ENCODE measurements around the gene MYH10.
"Not testable (repeated sequence)": the region's sequence is repeated elsewhere in the genome, so short reads cannot be mapped to it uniquely, and the experiment has no call there.

- TF ChIP-seq RFX5 (IDR thresholded peaks at IDR 0.05; ENCODE audit: low read depth, low read length); POLR2AphosphoS5 (IDR thresholded peaks at IDR 0.05; ENCODE audit: control insufficient read depth, insufficient read depth, low read depth, low read length); ZNF175 (CRISPR knock-in tag; IDR thresholded peaks at IDR 0.05; ENCODE audit: low read depth); PTRF (tag; IDR thresholded peaks at IDR 0.05); CTCF (IDR thresholded peaks at IDR 0.05 in 2 of 3, conservative IDR thresholded peaks at IDR 0.05 in 1 of 3; ENCODE audit: insufficient read depth in 2 of 3, low read depth in 1 of 3, low read length in 3 of 3); SMC3 (conservative IDR thresholded peaks at IDR 0.05; ENCODE audit: insufficient read depth, low read depth, low read length); ELF2 (CRISPR knock-in tag; IDR thresholded peaks at IDR 0.05); NBN (IDR thresholded peaks at IDR 0.05; ENCODE audit: low read depth); DNMT1 (IDR thresholded peaks at IDR 0.05): not testable (repeated sequence)
Observed at GRCh38 chr17:8660709-8661108, 30.2 kb upstream of the MYH10 start.

Measured in K562 (cell line).